AG04449 (cell line): ENCODE measurements around the gene GREB1.

Source experiments
- CTCF ChIA-PET: fragments of 350-600 bp; formaldehyde crosslinking; extraction: SDS; loops from one replicate; lab custom pipeline; 2021; ENCODE audit warnings: antibody characterized with exemption; lab: Yijun Ruan, JAX
- POLR2A ChIA-PET: fragments of 400-600, 350-600 bp; formaldehyde crosslinking; extraction: SDS; loops from one replicate; lab custom pipeline; 2020; ENCODE audit warnings: antibody characterized with exemption, inconsistent platforms; lab: Yijun Ruan, JAX
- DNase-seq: peaks from one replicate; pipeline ENCODE4 v3.0.0-alpha.2; 2010; ENCODE audit warnings: low read depth, low spot score
- H3K4me3 ChIP-seq: 2 replicates; pipeline ENCODE4 v1.5.1; 2011; ENCODE audit warnings: low read depth, mild to moderate bottlenecking, control low read depth, low read length
- CTCF ChIP-seq: IDR thresholded peaks from one replicate; pipeline ENCODE4 v1.5.1; 2011; ENCODE audit warnings: mild to moderate bottlenecking, moderate library complexity, low read length, control low read depth, inconsistent platforms; ENCODE audit not compliant: insufficient read depth; ENCODE audit errors: missing control alignments

GREB1 gene

GRCh38 chr2:11508279-11508678 lies 25.6 kb upstream of the GREB1 start:
- CTCF ChIA-PET: no interaction called here
- H3K4me3 ChIP-seq: no peak overlapping the region
- POLR2A ChIA-PET: no interaction called here
- TF ChIP-seq CTCF: no peak
- no peak for DNase-seq

- no peak overlapping the region for H3K4me3 ChIP-seq
- ChIA-PET POLR2A (interaction anchor here (0.5 kb wide), 1 partner anchor 654 kb away, joined by 3 read pairs; no protein-coding TSS in a partner anchor), CTCF (no interaction called here)
- no peak for DNase-seq
- no peak for TF ChIP-seq CTCF
Measured at GRCh38 chr2:11509657-11510360, 24.0 kb upstream of the GREB1 start.

GRCh38 chr2:11512431-11512830 lies 21.4 kb upstream of the GREB1 start:
- no peak overlapping the region for H3K4me3 ChIP-seq
- no peak for TF ChIP-seq CTCF
- no peak for DNase-seq
- ChIA-PET CTCF (interaction anchor here (1.0 to 1.4 kb wide), 2 partner anchors 70 to 72 kb away, joined by 3 to 6 read pairs; no protein-coding TSS in a partner anchor), POLR2A (no interaction called here)

GRCh38 chr2:11513319-11513718 lies 20.5 kb upstream of the GREB1 start:
- POLR2A ChIA-PET: no interaction called here
- no peak for TF ChIP-seq CTCF
- H3K4me3 ChIP-seq: no peak overlapping the region
- CTCF ChIA-PET: interaction anchor here (1.4 kb wide), 1 partner anchor 69 kb away, joined by 6 read pairs; no protein-coding TSS in a partner anchor
- no peak for DNase-seq

- H3K4me3 ChIP-seq: no peak overlapping the region
- CTCF ChIA-PET: no interaction called here
- POLR2A ChIA-PET: no interaction called here
- TF ChIP-seq CTCF: no peak
- no peak for DNase-seq
Measured at GRCh38 chr2:11514081-11514730, 19.6 kb upstream of the GREB1 start.

- ChIA-PET POLR2A (no interaction called here), CTCF (no interaction called here)
- DNase-seq: no peak
- H3K4me3 ChIP-seq: no peak overlapping the region
- TF ChIP-seq CTCF: no peak
Measured at GRCh38 chr2:11514904-11515303, 18.9 kb upstream of the GREB1 start.
